Lower leg skin (tissue), 4 donors: ENCODE results near the gene SPRED3. TPM values are rescaled to one million over a fixed set of nuclear protein-coding genes. Genes with fewer than 3 reads are reported as not detected.

Experiments
- DNase-seq, 2 donors: peaks; one replicate each; pipeline ENCODE4 v3.0.0-alpha.2; 2019; ENCODE audit warnings: low spot score in 2 of 2
- H3K4me3 ChIP-seq: fragments of 200-600 bp; sonication (generic); 2 replicates; pipeline ENCODE4 v1.5.1; 2017; ENCODE audit warnings: mild to moderate bottlenecking, low read depth; ENCODE audit not compliant: poor library complexity, severe bottlenecking
- CTCF ChIP-seq, 3 donors: fragments of 450-650 bp; IDR thresholded peaks; one replicate each; pipeline ENCODE4 v1.5.1; 2016; ENCODE audit warnings: antibody characterized with exemption in 3 of 3, mild to moderate bottlenecking in 3 of 3, moderate library complexity in 2 of 3
- POLR2A ChIP-seq, 2 donors: fragments of 450-650 bp; IDR thresholded peaks; one replicate each; pipeline ENCODE4 v1.6.1; 2016 to 2017; ENCODE audit warnings: antibody characterized with exemption in 2 of 2, mild to moderate bottlenecking in 1 of 2, moderate library complexity in 1 of 2
- WGBS, 2 donors: methylation state at CpG; one replicate each; pipeline ENCODE4 v1.1.5; 2018; 5-methylcytosine and 5-hydroxymethylcytosine counted together
- intact Hi-C: fragments of 100-400 bp; cut with DNase I; formaldehyde crosslinking; loops from one replicate; pipeline ENCODE4 v1.15.0; 2023; ENCODE audit warnings: low total_unique reads
- total RNA-seq, 4 donors: library from RNA; depleted of rRNA; stranded (reverse); fragments of >200 nt; gene quantifications; one replicate each; pipeline ENCODE4 v1.1.0, GENCODE V29; 2016

SPRED3 gene
- total RNA-seq, 4 donors from 2014 or later = 0.34 to 1.9 (median 1.1) TPM

DNA sequence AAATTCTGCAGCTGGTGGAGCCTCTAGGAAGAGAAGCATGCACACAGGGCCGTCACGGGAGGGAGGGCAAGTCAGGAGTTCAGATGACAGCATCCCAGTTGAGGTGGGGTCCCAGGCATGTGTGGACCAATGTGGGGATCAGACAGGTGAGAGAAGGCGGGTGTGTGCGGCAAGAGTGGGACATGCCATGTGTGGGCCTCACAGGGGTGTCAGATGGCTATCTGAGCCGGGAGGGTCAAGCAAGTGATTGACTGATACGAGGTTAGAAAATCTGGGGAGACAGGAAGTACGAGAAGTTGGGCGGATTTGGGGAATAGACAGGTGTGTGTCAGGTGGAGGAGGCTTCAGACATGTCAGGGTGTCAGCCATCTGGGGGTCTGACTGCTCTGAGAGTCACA, 28.6 kb downstream of the SPRED3 start:
- WGBS, 2 donors = 63 to 67% methylated on average over 8 of the region's 8 CpGs
- no peak overlapping the region for H3K4me3 ChIP-seq
- TF ChIP-seq CTCF (IDR thresholded peaks at IDR 0.05) (no peak), POLR2A (IDR thresholded peaks at IDR 0.05) (no peak)

DNA sequence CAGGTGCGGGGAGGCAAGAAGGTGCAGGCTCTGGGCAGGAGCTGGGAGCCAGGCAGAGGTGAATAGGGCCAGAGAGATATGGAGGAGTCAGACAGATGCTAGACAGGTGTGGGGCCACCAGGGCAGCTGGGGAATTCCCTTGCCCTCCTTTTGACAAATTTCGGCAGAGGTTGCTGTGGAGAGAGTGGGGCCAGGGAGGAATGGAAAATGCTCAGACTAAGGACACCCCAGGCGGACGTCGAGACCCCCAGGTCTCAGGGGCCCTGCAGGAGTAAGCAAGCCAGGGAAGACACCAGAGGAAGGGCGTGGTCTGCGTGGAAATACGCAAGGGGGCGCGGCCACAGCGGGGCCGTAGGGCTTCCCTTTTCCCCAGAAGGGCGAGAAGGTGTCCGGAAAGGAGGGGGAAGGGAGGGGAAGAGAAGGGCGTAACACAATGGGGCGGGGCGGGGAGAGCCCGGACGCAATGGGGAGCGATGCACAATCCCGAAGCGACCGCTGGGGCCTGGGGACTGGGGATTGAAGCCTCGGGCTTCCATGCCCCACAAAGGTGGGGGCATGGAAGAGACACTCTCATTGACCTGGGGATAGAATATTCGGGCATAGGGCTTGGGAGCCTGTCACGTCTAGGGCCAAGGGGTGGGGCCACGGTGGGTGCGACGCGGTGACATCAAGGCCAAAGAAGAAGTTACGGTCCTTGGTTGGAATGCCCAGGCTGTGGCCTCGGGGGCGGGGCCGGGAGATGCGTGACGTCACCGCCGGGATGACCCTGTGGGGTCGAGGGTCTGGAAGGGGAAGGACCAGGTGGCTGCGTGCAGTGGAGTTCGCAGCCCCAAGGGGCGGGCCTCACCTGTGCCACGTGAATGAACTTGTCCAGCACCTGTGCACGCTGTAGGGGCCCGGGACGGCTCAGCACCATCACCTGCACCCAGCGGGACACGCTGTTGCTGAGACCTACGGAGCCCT, 29.3 kb downstream of the SPRED3 start:
- no peak for TF ChIP-seq CTCF (IDR thresholded peaks at IDR 0.05)
- no peak for TF ChIP-seq POLR2A (IDR thresholded peaks at IDR 0.05)
- 6 to 9% methylated on average over 46 to 49 of the region's 49 CpGs for WGBS, 2 donors
- peak; percentile 65 to 93 for DNase-seq
- intact Hi-C loops = no loop called here
- H3K4me3 ChIP-seq = no peak overlapping the region

More for the DNA sequence above, 28.6 kb downstream of the SPRED3 start:
- DNase-seq = no peak
- intact Hi-C loops = no loop called here

DNA sequence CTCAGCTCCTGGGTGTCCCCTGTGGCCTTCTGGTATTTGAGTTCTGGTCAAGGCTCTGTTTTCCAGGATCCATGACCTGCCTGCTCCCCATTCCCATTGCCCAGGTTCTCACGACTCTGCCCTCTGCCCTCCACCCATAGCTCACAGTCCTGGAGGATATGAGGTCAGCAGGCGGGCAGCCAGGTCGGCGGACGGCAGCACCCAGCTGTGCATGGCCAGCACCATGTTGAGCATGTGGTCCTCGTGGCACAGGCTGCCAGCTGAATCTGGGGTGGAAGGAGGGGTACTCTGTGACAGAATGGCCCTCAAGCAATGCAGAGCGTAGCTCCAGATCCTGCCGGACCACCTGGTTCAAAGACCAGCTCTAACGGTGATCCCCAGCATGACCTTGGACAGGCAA, 32.4 kb downstream of the SPRED3 start:
- WGBS, 2 donors = 86 to 95% methylated on average over 9 of the region's 9 CpGs
- no peak for TF ChIP-seq POLR2A (IDR thresholded peaks at IDR 0.05)
- TF ChIP-seq CTCF (IDR thresholded peaks at IDR 0.05) = no peak
- DNase-seq = no peak
- intact Hi-C loops = no loop called here
- H3K4me3 ChIP-seq = no peak overlapping the region

GRCh38 chr19:38421856-38422255, 33.4 kb downstream of the SPRED3 start:
- no peak for DNase-seq
- intact Hi-C loops = no loop called here
- no peak for TF ChIP-seq CTCF (IDR thresholded peaks at IDR 0.05)
- no peak for TF ChIP-seq POLR2A (IDR thresholded peaks at IDR 0.05)
- 74 to 75% methylated on average over 13 to 14 of the region's 14 CpGs for WGBS, 2 donors
- H3K4me3 ChIP-seq = no peak overlapping the region

DNA sequence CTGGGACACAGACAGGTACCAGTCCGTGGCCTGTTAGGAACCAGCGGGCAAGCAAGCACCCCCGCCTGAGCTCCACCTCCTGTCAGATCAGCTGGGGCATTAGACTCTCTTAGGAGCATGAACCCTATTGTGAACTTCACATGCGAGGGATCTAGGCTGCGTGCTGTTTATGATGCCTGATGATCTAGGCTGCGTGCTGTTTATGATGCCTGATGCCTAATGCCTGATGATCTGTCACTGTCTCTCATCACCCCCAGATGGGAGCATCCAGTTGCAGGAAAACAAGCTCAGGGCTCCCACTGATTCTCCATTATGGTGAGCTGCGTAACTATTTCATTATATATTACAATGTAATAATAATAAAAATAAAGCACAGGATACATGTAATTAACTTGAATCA, 33.9 kb downstream of the SPRED3 start:
- intact Hi-C loops = no loop called here
- no peak for TF ChIP-seq CTCF (IDR thresholded peaks at IDR 0.05)
- no peak for DNase-seq
- 81 to 84% methylated on average over 7 of the region's 7 CpGs for WGBS, 2 donors
- H3K4me3 ChIP-seq = no peak overlapping the region
